Breast epithelium (tissue), 3 donors: ENCODE results near the gene GSC.

Experiments
- POLR2A ChIP-seq: fragments of 450-650 bp; IDR thresholded peaks from one replicate; pipeline ENCODE4 v1.6.1; 2016; ENCODE audit warnings: antibody characterized with exemption, mild to moderate bottlenecking, moderate library complexity
- TF ChIP-seq, protein P1 (sequence below), 3 donors: fragments of 450-650 bp; IDR thresholded peaks; one replicate each; pipeline ENCODE4 v1.5.1; 2016 to 2017; ENCODE audit warnings: antibody characterized with exemption in 3 of 3, mild to moderate bottlenecking in 3 of 3, moderate library complexity in 3 of 3

DNA sequence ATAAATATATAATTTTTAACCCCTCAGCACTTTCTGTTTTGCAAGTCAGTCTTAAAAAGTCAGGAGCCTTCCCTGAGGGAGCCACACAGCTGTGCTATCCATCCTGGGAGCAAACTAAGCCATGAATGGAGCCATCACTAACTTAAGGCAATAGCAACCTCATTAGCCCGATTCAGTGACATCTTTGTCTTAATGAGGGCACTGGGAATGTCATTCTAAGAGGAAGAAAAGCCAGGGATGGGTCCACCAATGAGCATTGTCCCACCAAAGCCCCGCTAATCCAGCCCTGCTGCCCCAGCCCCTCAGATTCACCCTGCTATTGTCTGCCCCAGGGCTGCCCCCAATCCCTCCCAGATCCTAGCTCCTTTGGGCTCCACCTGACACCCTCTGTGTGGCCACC lies 19.5 kb downstream of the GSC start:
- no peak for TF ChIP-seq POLR2A
- TF ChIP-seq, protein P1, sequence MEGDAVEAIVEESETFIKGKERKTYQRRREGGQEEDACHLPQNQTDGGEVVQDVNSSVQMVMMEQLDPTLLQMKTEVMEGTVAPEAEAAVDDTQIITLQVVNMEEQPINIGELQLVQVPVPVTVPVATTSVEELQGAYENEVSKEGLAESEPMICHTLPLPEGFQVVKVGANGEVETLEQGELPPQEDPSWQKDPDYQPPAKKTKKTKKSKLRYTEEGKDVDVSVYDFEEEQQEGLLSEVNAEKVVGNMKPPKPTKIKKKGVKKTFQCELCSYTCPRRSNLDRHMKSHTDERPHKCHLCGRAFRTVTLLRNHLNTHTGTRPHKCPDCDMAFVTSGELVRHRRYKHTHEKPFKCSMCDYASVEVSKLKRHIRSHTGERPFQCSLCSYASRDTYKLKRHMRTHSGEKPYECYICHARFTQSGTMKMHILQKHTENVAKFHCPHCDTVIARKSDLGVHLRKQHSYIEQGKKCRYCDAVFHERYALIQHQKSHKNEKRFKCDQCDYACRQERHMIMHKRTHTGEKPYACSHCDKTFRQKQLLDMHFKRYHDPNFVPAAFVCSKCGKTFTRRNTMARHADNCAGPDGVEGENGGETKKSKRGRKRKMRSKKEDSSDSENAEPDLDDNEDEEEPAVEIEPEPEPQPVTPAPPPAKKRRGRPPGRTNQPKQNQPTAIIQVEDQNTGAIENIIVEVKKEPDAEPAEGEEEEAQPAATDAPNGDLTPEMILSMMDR (IDR thresholded peaks at IDR 0.05): no peak
